Chondrocyte (in vitro differentiated cells): ENCODE results near the gene IL36B. TPM values are rescaled to one million over a fixed set of nuclear protein-coding genes. Genes with fewer than 3 reads are reported as not detected.

ENCODE experiments used
- DNase-seq: peaks from one replicate; pipeline ENCODE4 v3.0.0; 2021; ENCODE audit warnings: mixed read lengths, low spot score
- H3K27ac Mint-ChIP-seq: one replicate; pipeline ENCODE4 v1.8.0; 2021; ENCODE audit warnings: mild to moderate bottlenecking, moderate library complexity, mixed read lengths; ENCODE audit not compliant: unreplicated experiment
- H3K27me3 Mint-ChIP-seq: 2 replicates; pipeline ENCODE4 v1.8.0; 2021; ENCODE audit warnings: low read depth, mixed read lengths
- H3K36me3 Mint-ChIP-seq: 2 replicates; pipeline ENCODE4 v1.8.0; 2021; ENCODE audit warnings: low read depth, mixed read lengths
- H3K4me1 Mint-ChIP-seq: 2 replicates; pipeline ENCODE4 v1.8.0; 2021; ENCODE audit warnings: low read depth, mild to moderate bottlenecking, mixed read lengths
- H3K4me3 Mint-ChIP-seq: one replicate; pipeline ENCODE4 v1.8.0; 2021; ENCODE audit warnings: mild to moderate bottlenecking, moderate library complexity, mixed read lengths; ENCODE audit not compliant: unreplicated experiment
- H3K9me3 Mint-ChIP-seq: 2 replicates; pipeline ENCODE4 v1.8.0; 2021; ENCODE audit warnings: low read depth, mixed read lengths
- CTCF ChIP-seq: fragments of 200-600 bp; sonication (generic); IDR thresholded peaks from 2 replicates; pipeline ENCODE4 v1.5.0; 2021; ENCODE audit warnings: antibody characterized with exemption, mild to moderate bottlenecking, moderate library complexity
- total RNA-seq: library from RNA; stranded (reverse); gene quantifications from 3 replicates; pipeline ENCODE4 v1.2.1, GENCODE V29; 2021

Gene IL36B
- total RNA-seq, 1 donor from 2014 or later: not detected

DNA sequence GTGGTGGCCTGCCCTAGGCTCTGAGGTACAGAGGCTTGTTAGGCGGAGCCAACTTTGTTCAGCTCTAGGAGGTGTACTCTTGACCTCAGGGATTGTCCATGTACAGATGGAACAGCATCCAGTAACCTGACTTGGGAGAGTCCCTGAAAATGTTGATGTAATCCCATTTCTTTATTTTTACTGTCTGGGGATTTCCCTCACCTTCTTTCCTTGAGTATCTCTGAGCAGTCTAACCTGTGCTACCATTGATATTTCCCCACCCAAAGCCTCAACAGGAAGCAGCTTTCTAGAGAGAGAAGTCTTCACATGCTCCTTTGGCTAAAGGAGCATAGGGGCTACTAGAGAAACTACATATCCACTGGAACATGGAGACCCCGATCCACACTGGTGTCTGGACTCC lies 37.0 kb downstream of the IL36B start:
- no peak overlapping the region for H3K27ac Mint-ChIP-seq
- H3K4me3 Mint-ChIP-seq: no peak overlapping the region
- H3K27me3 Mint-ChIP-seq: peaks cover 45% of the 10 kb centered on the region
- H3K36me3 Mint-ChIP-seq: no peaks in the 10 kb centered on the region
- no peak for TF ChIP-seq CTCF
- H3K9me3 Mint-ChIP-seq: peaks cover 8% of the 10 kb centered on the region
- no peak for DNase-seq
- H3K4me1 Mint-ChIP-seq: no peaks in the 10 kb centered on the region

DNA sequence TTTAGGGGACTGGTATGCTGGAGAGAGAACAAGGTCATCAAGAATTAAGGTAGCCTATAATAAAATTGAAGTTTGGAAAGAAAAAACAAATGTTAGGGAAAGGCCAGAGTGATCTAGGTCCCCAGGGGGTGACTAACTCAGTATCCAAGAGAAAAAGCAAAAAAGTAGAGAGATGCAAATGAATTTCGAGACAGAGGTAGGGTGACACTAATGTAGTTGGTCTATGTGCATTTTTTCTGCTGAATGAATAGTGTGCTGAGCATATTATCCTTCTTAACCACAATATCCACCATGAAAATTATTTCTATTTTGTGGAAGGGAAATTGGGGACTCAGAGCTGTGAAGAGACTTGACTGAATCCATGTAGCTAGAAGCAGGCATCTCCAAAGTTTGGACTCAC lies 37.6 kb downstream of the IL36B start:
- Mint-ChIP-seq H3K4me3 (no peak overlapping the region), H3K27ac (no peak overlapping the region), H3K9me3 (peaks cover 8% of the 10 kb centered on the region), H3K36me3 (no peaks in the 10 kb centered on the region), H3K4me1 (no peaks in the 10 kb centered on the region), H3K27me3 (peaks cover 48% of the 10 kb centered on the region)
- no peak for DNase-seq
- no peak for TF ChIP-seq CTCF

DNA sequence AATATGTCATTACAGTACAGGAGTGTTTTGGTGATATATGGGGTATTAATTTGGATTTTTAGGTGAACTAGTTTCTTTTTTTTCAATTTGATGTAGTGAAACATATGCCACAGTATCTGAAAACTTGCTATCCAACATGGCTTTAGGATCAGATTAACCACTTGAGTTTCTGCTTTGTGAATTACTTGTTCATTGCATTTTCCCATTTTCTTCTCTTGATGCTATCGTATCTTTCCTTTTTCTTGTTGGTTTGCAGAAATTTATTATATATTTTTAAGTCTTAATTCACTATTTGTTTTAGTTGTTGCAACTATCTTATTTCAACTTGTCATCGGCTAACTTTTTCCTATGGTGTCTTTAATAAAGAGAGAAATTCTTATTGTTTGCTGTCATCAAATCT lies 38.6 kb downstream of the IL36B start:
- peaks cover 46% of the 10 kb centered on the region for H3K27me3 Mint-ChIP-seq
- DNase-seq: no peak
- H3K27ac Mint-ChIP-seq: no peak overlapping the region
- H3K9me3 Mint-ChIP-seq: peaks cover 8% of the 10 kb centered on the region
- H3K4me3 Mint-ChIP-seq: no peak overlapping the region
- TF ChIP-seq CTCF: no peak
- no peaks in the 10 kb centered on the region for H3K36me3 Mint-ChIP-seq
- no peaks in the 10 kb centered on the region for H3K4me1 Mint-ChIP-seq

DNA sequence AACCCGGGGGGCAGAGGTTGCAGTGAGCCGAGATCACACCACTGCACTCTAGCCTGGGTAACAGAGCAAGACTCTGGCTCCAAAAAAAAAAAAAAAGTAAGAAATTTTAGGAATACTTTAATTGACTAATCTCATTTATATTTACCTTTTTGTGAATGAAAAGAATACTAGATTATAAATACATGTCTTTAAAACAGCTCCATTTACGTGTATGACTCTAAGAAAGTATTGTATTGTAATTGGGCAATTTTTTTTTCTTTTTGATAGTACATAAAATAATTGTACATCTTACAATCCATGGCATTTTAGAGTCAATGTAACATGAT lies 39.4 kb downstream of the IL36B start:
- peaks cover under 1% of the 10 kb centered on the region for H3K9me3 Mint-ChIP-seq
- H3K27ac Mint-ChIP-seq: no peak overlapping the region
- TF ChIP-seq CTCF: no peak
- no peaks in the 10 kb centered on the region for H3K4me1 Mint-ChIP-seq
- peaks cover 40% of the 10 kb centered on the region for H3K27me3 Mint-ChIP-seq
- no peak overlapping the region for H3K4me3 Mint-ChIP-seq
- no peak for DNase-seq
- H3K36me3 Mint-ChIP-seq: no peaks in the 10 kb centered on the region

- Mint-ChIP-seq H3K9me3 (no peaks in the 10 kb centered on the region), H3K27me3 (peaks cover 35% of the 10 kb centered on the region), H3K4me3 (no peak overlapping the region)
Measured at GRCh38 chr2:113012436-113013335, 40.0 kb downstream of the IL36B start.

More at GRCh38 chr2:113012436-113013335, 40.0 kb downstream of the IL36B start:
- DNase-seq: no peak
- Mint-ChIP-seq H3K4me1 (no peaks in the 10 kb centered on the region), H3K27ac (no peak overlapping the region), H3K36me3 (no peaks in the 10 kb centered on the region)
- no peak for TF ChIP-seq CTCF
